ENCODE data around the gene PHACTR2.

PHACTR2 gene

GRCh38 chr6:143688681-143689080, 10.9 kb downstream of the PHACTR2 start:
- H3K79me2 ChIP-seq (ENCODE audit: insufficient read depth, low read depth), result no peaks in the 10 kb centered on the region
- no peak overlapping the region for H3K4me2 ChIP-seq
- H3K36me3 ChIP-seq (ENCODE audit: insufficient read depth), result no peaks in the 10 kb centered on the region
- no peak overlapping the region for H2AFZ ChIP-seq (ENCODE audit: low read depth)
- H3K9ac ChIP-seq, result no peak overlapping the region
- no peak overlapping the region for H3K4me3 ChIP-seq (IDR thresholded peaks at IDR 0.05; ENCODE audit: insufficient read depth, low read depth, low read length)
- no peak for TF ChIP-seq CTCF (conservative IDR thresholded peaks at IDR 0.05; ENCODE audit: low read depth, low read length)
- no peaks in the 10 kb centered on the region for H4K20me1 ChIP-seq (ENCODE audit: insufficient read depth)
- no peak overlapping the region for H3K27ac ChIP-seq
- H3K4me1 ChIP-seq (ENCODE audit: low read depth, poor library complexity, severe bottlenecking), result no peaks in the 10 kb centered on the region
- H3K27me3 ChIP-seq (ENCODE audit: insufficient read depth, low read depth), result no peaks in the 10 kb centered on the region

- H3K4me1 ChIP-seq (ENCODE audit: low read depth, poor library complexity, severe bottlenecking), result no peaks in the 10 kb centered on the region
- H3K4me2 ChIP-seq, result no peak overlapping the region
- no peak overlapping the region for H2AFZ ChIP-seq (ENCODE audit: low read depth)
- H3K4me3 ChIP-seq (IDR thresholded peaks at IDR 0.05; ENCODE audit: insufficient read depth, low read depth, low read length), result no peak overlapping the region
- no peak for TF ChIP-seq CTCF (conservative IDR thresholded peaks at IDR 0.05; ENCODE audit: low read depth, low read length)
- no peak overlapping the region for H3K9ac ChIP-seq
- no peaks in the 10 kb centered on the region for H3K36me3 ChIP-seq (ENCODE audit: insufficient read depth)
- no peak overlapping the region for H3K27ac ChIP-seq
- H3K27me3 ChIP-seq (ENCODE audit: insufficient read depth, low read depth), result no peaks in the 10 kb centered on the region
- no peaks in the 10 kb centered on the region for H4K20me1 ChIP-seq (ENCODE audit: insufficient read depth)
- no peaks in the 10 kb centered on the region for H3K79me2 ChIP-seq (ENCODE audit: insufficient read depth, low read depth)
Measured at GRCh38 chr6:143689852-143690251, 12.1 kb downstream of the PHACTR2 start.

GRCh38 chr6:143691155-143691554, 13.4 kb downstream of the PHACTR2 start:
- no peak overlapping the region for H2AFZ ChIP-seq (ENCODE audit: low read depth)
- no peaks in the 10 kb centered on the region for H3K4me1 ChIP-seq (ENCODE audit: low read depth, poor library complexity, severe bottlenecking)
- TF ChIP-seq CTCF (conservative IDR thresholded peaks at IDR 0.05; ENCODE audit: low read depth, low read length), result no peak
- no peak overlapping the region for H3K27ac ChIP-seq
- H3K36me3 ChIP-seq (ENCODE audit: insufficient read depth), result no peaks in the 10 kb centered on the region
- H4K20me1 ChIP-seq (ENCODE audit: insufficient read depth), result no peaks in the 10 kb centered on the region
- no peak overlapping the region for H3K4me3 ChIP-seq (IDR thresholded peaks at IDR 0.05; ENCODE audit: insufficient read depth, low read depth, low read length)
- H3K9ac ChIP-seq, result no peak overlapping the region
- no peak overlapping the region for H3K4me2 ChIP-seq
- no peaks in the 10 kb centered on the region for H3K79me2 ChIP-seq (ENCODE audit: insufficient read depth, low read depth)
- H3K27me3 ChIP-seq (ENCODE audit: insufficient read depth, low read depth), result no peaks in the 10 kb centered on the region

- Histone ChIP-seq H3K4me2 (no peak overlapping the region), H3K27me3 (ENCODE audit: insufficient read depth, low read depth) (no peaks in the 10 kb centered on the region), H2AFZ (ENCODE audit: low read depth) (no peak overlapping the region), H3K4me1 (ENCODE audit: low read depth, poor library complexity, severe bottlenecking) (no peaks in the 10 kb centered on the region), H3K9ac (no peak overlapping the region), H3K36me3 (ENCODE audit: insufficient read depth) (no peaks in the 10 kb centered on the region), H3K27ac (no peak overlapping the region), H3K4me3 (IDR thresholded peaks at IDR 0.05; ENCODE audit: insufficient read depth, low read depth, low read length) (no peak overlapping the region), H3K79me2 (ENCODE audit: insufficient read depth, low read depth) (no peaks in the 10 kb centered on the region), H4K20me1 (ENCODE audit: insufficient read depth) (no peaks in the 10 kb centered on the region)
- no peak for TF ChIP-seq CTCF (conservative IDR thresholded peaks at IDR 0.05; ENCODE audit: low read depth, low read length)
Measured at GRCh38 chr6:143691900-143692636, 14.3 kb downstream of the PHACTR2 start.

Data from KMS-11 (cell line).